ENCODE measurements around the gene PACSIN1.

PACSIN1 gene

DNA sequence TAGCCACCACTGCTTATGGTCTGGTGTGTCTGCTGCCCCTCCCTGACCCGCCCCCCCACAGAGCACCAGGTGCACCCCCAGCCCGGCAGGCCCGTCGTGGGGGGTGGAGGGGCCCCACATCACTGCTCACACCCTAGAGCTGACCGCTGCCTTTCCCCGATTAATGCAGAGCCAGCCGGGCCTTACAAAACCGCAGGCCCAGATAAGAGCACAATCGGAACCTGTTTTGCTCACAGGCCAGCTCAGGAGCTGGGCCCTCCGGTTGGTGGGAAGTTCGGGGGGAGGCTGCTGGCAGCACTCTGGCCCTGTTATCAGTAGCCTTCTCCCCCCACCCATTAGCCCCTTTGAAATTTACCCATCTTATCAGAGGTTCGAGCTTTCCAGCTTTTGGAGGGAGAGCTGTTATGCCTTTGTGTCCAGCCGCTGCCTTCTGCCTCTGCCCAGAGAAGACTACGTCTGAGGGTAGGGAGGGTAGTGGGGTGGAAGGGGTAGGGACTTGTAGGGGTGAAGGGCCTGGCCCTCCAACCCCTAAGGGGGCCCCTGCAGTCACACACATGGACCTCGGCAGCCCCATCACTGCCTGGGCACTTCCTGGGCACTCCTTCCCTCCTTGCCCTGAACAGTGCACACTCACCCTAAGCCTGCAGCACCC, 97.1 kb downstream of the PACSIN1 start (continued):
- TF ChIP-seq, protein P1, sequence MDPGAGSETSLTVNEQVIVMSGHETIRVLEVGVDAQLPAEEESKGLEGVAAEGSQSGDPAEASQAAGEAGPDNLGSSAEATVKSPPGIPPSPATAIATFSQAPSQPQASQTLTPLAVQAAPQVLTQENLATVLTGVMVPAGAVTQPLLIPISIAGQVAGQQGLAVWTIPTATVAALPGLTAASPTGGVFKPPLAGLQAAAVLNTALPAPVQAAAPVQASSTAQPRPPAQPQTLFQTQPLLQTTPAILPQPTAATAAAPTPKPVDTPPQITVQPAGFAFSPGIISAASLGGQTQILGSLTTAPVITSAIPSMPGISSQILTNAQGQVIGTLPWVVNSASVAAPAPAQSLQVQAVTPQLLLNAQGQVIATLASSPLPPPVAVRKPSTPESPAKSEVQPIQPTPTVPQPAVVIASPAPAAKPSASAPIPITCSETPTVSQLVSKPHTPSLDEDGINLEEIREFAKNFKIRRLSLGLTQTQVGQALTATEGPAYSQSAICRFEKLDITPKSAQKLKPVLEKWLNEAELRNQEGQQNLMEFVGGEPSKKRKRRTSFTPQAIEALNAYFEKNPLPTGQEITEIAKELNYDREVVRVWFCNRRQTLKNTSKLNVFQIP (CRISPR knock-in tag; IDR thresholded peaks at IDR 0.05; ENCODE audit: borderline replicate concordance, low read depth) = no peak
- TF ChIP-seq ZNF565 (CRISPR knock-in tag; conservative IDR thresholded peaks at IDR 0.05; ENCODE audit: low read depth) = no peak
- no peak for TF ChIP-seq RARB (CRISPR knock-in tag; IDR thresholded peaks at IDR 0.05)
- TF ChIP-seq ZC3H10 (CRISPR knock-in tag; IDR thresholded peaks at IDR 0.05) = no peak
- no peak for TF ChIP-seq SNAI2 (CRISPR knock-in tag; IDR thresholded peaks at IDR 0.05)
- no peak for TF ChIP-seq BACH2 (CRISPR knock-in tag; IDR thresholded peaks at IDR 0.05; ENCODE audit: borderline replicate concordance)
- TF ChIP-seq PPARA (CRISPR knock-in tag; IDR thresholded peaks at IDR 0.05; ENCODE audit: borderline replicate concordance) = no peak

DNA sequence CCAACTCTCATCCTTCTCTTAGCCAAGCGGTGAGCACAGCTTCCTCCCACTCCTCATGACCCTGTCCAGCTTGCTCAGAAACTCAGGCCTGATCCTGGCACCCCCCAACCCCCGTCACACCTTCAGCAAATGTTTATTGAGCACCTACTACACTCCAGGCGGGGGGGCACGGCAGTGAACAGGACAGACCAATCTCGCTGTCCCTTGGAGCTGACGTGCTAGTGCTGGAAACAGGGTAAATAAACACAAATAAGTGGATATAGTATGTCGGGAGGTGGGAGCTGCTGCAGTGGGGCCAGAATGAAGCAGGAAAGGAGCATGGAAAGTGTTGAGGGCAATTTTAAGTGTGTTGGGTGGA, 97.6 kb downstream of the PACSIN1 start:
- no peak for ATAC-seq
- TF ChIP-seq ZNF70 (CRISPR knock-in tag; IDR thresholded peaks at IDR 0.05) = no peak
- no peak for TF ChIP-seq SNAI2 (CRISPR knock-in tag; IDR thresholded peaks at IDR 0.05)
- TF ChIP-seq ZFP30 (CRISPR knock-in tag; IDR thresholded peaks at IDR 0.05) = no peak
- TF ChIP-seq, protein P2, sequence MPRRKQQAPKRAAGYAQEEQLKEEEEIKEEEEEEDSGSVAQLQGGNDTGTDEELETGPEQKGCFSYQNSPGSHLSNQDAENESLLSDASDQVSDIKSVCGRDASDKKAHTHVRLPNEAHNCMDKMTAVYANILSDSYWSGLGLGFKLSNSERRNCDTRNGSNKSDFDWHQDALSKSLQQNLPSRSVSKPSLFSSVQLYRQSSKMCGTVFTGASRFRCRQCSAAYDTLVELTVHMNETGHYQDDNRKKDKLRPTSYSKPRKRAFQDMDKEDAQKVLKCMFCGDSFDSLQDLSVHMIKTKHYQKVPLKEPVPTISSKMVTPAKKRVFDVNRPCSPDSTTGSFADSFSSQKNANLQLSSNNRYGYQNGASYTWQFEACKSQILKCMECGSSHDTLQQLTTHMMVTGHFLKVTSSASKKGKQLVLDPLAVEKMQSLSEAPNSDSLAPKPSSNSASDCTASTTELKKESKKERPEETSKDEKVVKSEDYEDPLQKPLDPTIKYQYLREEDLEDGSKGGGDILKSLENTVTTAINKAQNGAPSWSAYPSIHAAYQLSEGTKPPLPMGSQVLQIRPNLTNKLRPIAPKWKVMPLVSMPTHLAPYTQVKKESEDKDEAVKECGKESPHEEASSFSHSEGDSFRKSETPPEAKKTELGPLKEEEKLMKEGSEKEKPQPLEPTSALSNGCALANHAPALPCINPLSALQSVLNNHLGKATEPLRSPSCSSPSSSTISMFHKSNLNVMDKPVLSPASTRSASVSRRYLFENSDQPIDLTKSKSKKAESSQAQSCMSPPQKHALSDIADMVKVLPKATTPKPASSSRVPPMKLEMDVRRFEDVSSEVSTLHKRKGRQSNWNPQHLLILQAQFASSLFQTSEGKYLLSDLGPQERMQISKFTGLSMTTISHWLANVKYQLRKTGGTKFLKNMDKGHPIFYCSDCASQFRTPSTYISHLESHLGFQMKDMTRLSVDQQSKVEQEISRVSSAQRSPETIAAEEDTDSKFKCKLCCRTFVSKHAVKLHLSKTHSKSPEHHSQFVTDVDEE (CRISPR knock-in tag; IDR thresholded peaks at IDR 0.05) = no peak
- TF ChIP-seq CSDC2 (CRISPR knock-in tag; IDR thresholded peaks at IDR 0.05) = no peak
- TF ChIP-seq, protein P1 (CRISPR knock-in tag; IDR thresholded peaks at IDR 0.05; ENCODE audit: borderline replicate concordance, low read depth) = no peak
- TF ChIP-seq, protein P3, sequence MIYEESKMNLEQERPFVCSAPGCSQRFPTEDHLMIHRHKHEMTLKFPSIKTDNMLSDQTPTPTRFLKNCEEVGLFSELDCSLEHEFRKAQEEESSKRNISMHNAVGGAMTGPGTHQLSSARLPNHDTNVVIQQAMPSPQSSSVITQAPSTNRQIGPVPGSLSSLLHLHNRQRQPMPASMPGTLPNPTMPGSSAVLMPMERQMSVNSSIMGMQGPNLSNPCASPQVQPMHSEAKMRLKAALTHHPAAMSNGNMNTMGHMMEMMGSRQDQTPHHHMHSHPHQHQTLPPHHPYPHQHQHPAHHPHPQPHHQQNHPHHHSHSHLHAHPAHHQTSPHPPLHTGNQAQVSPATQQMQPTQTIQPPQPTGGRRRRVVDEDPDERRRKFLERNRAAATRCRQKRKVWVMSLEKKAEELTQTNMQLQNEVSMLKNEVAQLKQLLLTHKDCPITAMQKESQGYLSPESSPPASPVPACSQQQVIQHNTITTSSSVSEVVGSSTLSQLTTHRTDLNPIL (CRISPR knock-in tag; IDR thresholded peaks at IDR 0.05; ENCODE audit: low read depth) = no peak
- TF ChIP-seq BACH2 (CRISPR knock-in tag; IDR thresholded peaks at IDR 0.05; ENCODE audit: borderline replicate concordance) = no peak
- TF ChIP-seq, protein P4, sequence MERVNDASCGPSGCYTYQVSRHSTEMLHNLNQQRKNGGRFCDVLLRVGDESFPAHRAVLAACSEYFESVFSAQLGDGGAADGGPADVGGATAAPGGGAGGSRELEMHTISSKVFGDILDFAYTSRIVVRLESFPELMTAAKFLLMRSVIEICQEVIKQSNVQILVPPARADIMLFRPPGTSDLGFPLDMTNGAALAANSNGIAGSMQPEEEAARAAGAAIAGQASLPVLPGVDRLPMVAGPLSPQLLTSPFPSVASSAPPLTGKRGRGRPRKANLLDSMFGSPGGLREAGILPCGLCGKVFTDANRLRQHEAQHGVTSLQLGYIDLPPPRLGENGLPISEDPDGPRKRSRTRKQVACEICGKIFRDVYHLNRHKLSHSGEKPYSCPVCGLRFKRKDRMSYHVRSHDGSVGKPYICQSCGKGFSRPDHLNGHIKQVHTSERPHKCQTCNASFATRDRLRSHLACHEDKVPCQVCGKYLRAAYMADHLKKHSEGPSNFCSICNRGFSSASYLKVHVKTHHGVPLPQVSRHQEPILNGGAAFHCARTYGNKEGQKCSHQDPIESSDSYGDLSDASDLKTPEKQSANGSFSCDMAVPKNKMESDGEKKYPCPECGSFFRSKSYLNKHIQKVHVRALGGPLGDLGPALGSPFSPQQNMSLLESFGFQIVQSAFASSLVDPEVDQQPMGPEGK (CRISPR knock-in tag; IDR thresholded peaks at IDR 0.05; ENCODE audit: borderline replicate concordance) = no peak
- TF ChIP-seq, protein P5, sequence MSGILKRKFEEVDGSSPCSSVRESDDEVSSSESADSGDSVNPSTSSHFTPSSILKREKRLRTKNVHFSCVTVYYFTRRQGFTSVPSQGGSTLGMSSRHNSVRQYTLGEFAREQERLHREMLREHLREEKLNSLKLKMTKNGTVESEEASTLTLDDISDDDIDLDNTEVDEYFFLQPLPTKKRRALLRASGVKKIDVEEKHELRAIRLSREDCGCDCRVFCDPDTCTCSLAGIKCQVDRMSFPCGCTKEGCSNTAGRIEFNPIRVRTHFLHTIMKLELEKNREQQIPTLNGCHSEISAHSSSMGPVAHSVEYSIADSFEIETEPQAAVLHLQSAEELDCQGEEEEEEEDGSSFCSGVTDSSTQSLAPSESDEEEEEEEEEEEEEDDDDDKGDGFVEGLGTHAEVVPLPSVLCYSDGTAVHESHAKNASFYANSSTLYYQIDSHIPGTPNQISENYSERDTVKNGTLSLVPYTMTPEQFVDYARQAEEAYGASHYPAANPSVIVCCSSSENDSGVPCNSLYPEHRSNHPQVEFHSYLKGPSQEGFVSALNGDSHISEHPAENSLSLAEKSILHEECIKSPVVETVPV (CRISPR knock-in tag; IDR thresholded peaks at IDR 0.05) = no peak
- no peak for TF ChIP-seq ZNF565 (CRISPR knock-in tag; conservative IDR thresholded peaks at IDR 0.05; ENCODE audit: low read depth)

DNA sequence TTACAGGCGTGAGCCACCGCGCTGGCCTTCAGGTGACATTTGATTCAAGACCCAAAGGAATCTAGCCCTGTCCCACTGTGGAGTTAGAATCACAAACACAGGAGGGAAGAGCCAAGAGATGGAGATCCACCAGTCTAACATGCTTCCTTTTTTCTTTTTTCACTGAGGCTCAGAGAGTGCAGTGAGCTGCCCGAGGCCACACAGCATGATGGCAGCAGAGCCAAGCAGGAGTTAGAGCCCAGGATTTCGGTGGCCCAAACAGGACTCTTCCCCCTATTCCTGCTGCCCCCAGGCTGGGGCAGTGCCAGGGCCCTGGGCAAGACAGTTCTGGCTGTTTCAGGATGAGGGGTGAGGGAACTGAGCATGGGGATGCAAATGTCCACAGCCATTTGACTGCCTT, 98.3 kb downstream of the PACSIN1 start:
- no peak for ATAC-seq
- TF ChIP-seq ISL1 (CRISPR knock-in tag; IDR thresholded peaks at IDR 0.05) = no peak
- no peak for TF ChIP-seq ZFP3 (CRISPR knock-in tag; IDR thresholded peaks at IDR 0.05)
- no peak for TF ChIP-seq OSR1 (CRISPR knock-in tag; IDR thresholded peaks at IDR 0.05)
- no peak for TF ChIP-seq ZNF565 (CRISPR knock-in tag; conservative IDR thresholded peaks at IDR 0.05; ENCODE audit: low read depth)
- TF ChIP-seq TOX (CRISPR knock-in tag; IDR thresholded peaks at IDR 0.05; ENCODE audit: borderline replicate concordance) = no peak
- TF ChIP-seq, protein P3 (CRISPR knock-in tag; IDR thresholded peaks at IDR 0.05; ENCODE audit: low read depth) = no peak
- no peak for TF ChIP-seq RARB (CRISPR knock-in tag; IDR thresholded peaks at IDR 0.05)
- no peak for TF ChIP-seq ZNF70 (CRISPR knock-in tag; IDR thresholded peaks at IDR 0.05)
- no peak for TF ChIP-seq ZFP30 (CRISPR knock-in tag; IDR thresholded peaks at IDR 0.05)
- TF ChIP-seq ZC3H10 (CRISPR knock-in tag; IDR thresholded peaks at IDR 0.05) = no peak
- TF ChIP-seq PPARA (CRISPR knock-in tag; IDR thresholded peaks at IDR 0.05; ENCODE audit: borderline replicate concordance) = no peak
- TF ChIP-seq, protein P5 (CRISPR knock-in tag; IDR thresholded peaks at IDR 0.05) = no peak
- TF ChIP-seq, protein P1 (CRISPR knock-in tag; IDR thresholded peaks at IDR 0.05; ENCODE audit: borderline replicate concordance, low read depth) = no peak
- TF ChIP-seq TCF4 (CRISPR knock-in tag; IDR thresholded peaks at IDR 0.05; ENCODE audit: borderline replicate concordance) = no peak

All from SK-N-SH treated with all-trans-retinoic acid at 6 μM for 48 hours (cell line).